ACC112 (cell line): ENCODE data around the gene MUC6.
"Not testable (repeated sequence)": the region's sequence is repeated elsewhere in the genome, so short reads cannot be mapped to it uniquely, and the experiment has no call there.

Experiments
- H2AFZ ChIP-seq: fragments of 200-600 bp; sonication (generic); one replicate; pipeline ENCODE4 v1.6.0; 2017; ENCODE audit warnings: antibody characterized with exemption, low read length; ENCODE audit not compliant: unreplicated experiment
- H3K27ac ChIP-seq: fragments of 200-600 bp; sonication (generic); 2 replicates; pipeline ENCODE4 v1.5.1; 2014; ENCODE audit warnings: low read depth, mild to moderate bottlenecking, antibody characterized with exemption, low read length, moderate library complexity
- H3K27me3 ChIP-seq: fragments of 200-600 bp; sonication (generic); 2 replicates; pipeline ENCODE4 v1.6.1; 2014; ENCODE audit warnings: mild to moderate bottlenecking, antibody characterized with exemption, low read length, moderate library complexity, mixed read lengths; ENCODE audit not compliant: insufficient read depth
- H3K36me3 ChIP-seq: fragments of 200-600 bp; sonication (generic); 2 replicates; pipeline ENCODE4 v1.6.1; 2016; ENCODE audit warnings: mild to moderate bottlenecking, antibody characterized with exemption, low read length, moderate library complexity, mixed read lengths; ENCODE audit not compliant: insufficient read depth
- H3K4me1 ChIP-seq: fragments of 200-600 bp; sonication (generic); one replicate; pipeline ENCODE4 v1.6.1; 2016; ENCODE audit warnings: low read length, mixed read lengths; ENCODE audit not compliant: insufficient read depth, unreplicated experiment, control insufficient read depth
- H3K4me3 ChIP-seq: fragments of 200-600 bp; sonication (generic); 2 replicates; pipeline ENCODE4 v1.5.1; 2014; ENCODE audit warnings: mild to moderate bottlenecking, low read depth, low read length
- H3K79me2 ChIP-seq: fragments of 200-600 bp; sonication (generic); one replicate; pipeline ENCODE4 v1.6.0; 2016; ENCODE audit warnings: low read length; ENCODE audit not compliant: control insufficient read depth, unreplicated experiment, insufficient read depth

Gene MUC6

DNA sequence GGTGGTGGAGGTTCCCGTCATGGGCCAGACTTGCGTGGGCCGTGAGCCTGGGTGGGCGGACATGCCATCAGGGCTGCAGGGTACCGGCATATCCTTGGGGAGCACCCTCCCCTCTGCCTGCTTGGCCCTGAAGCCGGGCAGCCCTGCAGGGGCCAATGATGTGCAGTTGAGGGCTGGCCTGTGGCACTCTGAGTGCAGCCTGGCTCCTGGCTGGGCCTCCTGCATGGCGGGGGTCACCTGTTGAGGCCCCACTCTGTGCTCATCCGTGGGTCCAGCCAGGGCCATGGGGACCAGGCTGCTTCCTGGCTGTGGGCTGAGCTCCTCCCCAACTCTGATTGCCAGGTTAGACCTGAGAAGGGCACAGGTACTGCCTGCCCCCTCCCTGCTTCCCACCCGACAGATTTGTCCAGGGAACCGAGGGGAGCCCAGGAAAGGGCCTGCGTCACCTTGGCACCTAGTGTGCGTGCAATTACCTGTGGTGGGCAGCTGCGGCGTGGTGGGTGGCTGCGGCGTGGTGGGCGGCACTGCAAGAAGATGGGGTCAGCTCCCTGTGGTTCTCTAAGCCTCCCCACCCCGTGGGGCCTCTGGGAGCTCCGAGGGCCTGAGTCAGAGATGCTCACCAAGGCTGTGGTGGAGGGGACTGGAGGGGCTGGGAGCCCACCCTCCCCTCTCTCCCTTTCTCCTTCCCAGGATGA lies 16.2 kb downstream of the MUC6 start:
- no peak overlapping the region for H3K4me3 ChIP-seq
- no peak overlapping the region for H2AFZ ChIP-seq
- no peaks in the 10 kb centered on the region for H3K79me2 ChIP-seq
- no peaks in the 10 kb centered on the region for H3K4me1 ChIP-seq
- H3K27me3 ChIP-seq = no peaks in the 10 kb centered on the region
- no peak overlapping the region for H3K27ac ChIP-seq
- no peaks in the 10 kb centered on the region for H3K36me3 ChIP-seq

DNA sequence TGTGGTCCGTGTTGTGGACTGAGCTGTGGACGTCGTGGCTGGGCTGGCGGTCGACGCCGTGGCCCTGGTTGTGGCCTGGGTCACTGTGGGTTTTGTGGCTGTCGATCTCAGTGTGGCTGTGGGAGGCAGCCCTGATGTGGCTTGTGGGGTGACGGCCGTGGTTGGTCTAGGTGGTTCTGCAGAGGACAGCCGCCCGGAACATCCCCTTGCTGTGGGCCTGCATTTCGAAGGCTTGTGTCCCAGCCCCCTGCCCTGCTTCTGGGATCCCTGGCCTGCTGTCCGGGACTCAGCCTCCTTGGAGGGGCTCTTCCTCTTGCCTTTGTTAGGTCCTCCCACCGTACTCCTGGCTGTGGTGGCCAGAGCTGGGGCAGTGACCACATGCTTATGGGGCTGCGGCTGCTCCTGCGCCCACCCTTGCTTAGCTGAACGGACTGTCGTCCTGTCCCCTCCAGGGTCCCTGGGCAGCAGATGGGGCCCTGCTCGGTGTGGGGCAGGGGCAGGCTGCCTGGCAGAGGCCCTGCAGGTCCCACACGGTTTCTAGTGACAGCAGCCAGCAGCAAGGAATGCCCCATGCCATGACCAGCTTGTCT lies 17.1 kb downstream of the MUC6 start:
- Histone ChIP-seq H2AFZ (no peak overlapping the region), H3K27me3 (no peaks in the 10 kb centered on the region), H3K27ac (no peak overlapping the region), H3K4me1 (no peaks in the 10 kb centered on the region), H3K79me2 (no peaks in the 10 kb centered on the region), H3K4me3 (no peak overlapping the region), H3K36me3 (no peaks in the 10 kb centered on the region)

DNA sequence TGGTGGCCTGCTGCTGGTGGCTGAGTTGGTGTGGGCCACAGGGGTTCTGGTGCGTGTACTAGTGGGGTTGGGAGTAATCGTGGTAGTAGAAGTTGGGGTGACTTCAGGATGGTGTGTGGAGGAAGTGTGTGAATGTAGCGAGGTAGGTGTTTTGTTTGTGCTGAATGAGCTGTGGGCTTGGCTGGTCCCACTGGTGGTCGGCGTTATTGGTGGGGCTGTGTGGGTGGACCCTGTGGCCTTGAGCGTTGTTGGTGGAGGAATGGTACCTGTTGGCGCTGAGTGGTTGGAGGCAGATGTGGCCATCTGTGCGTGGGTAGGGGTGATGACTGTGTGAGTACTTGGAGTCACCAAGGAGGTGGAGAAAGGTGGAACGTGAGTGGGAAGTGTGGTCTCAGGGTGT lies 18.4 kb downstream of the MUC6 start:
- H2AFZ ChIP-seq = no peak overlapping the region
- H3K27me3 ChIP-seq = no peaks in the 10 kb centered on the region
- no peaks in the 10 kb centered on the region for H3K36me3 ChIP-seq
- H3K4me1 ChIP-seq = no peaks in the 10 kb centered on the region
- H3K4me3 ChIP-seq = no peak overlapping the region
- H3K79me2 ChIP-seq = no peaks in the 10 kb centered on the region
- H3K27ac ChIP-seq = no peak overlapping the region

DNA sequence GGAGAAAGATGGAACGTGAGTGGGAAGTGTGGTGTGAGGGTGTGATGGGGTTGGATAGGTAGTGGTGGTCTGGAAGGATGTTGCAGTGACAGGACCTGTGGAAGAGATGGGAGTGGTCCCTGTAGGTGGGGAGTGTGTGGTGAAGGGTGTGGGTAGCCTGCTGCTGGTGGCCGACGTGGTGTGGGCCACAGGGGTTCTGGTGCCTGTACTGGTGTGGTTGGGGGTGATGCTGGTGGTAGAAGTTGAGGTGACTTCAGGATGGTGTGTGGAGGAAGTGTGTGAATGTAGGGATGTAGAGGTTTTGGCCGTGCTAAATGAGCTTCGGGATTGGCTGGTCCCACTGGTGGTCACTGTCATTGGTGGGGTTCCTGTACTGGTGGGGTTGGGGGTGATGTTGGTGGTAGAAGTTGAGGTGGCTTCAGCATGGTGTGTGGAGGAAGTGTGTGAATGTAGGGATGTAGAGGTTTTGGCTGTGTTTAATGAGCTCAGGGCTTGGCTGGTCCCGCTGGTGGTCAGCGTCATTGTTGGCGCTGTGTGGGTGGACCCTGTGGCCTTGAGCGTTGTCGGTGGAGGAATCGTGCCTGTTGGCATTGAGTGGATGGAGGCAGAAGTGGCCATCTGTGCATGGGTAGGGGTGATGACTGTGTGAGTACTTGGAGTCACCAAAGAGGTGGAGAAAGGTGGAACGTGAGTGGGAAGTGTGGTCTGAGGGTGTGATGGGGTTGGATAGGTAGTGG lies 19.1 kb downstream of the MUC6 start:
- no peak overlapping the region for H3K27ac ChIP-seq
- H3K36me3 ChIP-seq = no peaks in the 10 kb centered on the region; the same call in 1 of the 2 replicates
- no peaks in the 10 kb centered on the region for H3K27me3 ChIP-seq
- H3K4me1 ChIP-seq = no peaks in the 10 kb centered on the region
- no peaks in the 10 kb centered on the region for H3K79me2 ChIP-seq
- no peak overlapping the region for H2AFZ ChIP-seq
- no peak overlapping the region for H3K4me3 ChIP-seq

DNA sequence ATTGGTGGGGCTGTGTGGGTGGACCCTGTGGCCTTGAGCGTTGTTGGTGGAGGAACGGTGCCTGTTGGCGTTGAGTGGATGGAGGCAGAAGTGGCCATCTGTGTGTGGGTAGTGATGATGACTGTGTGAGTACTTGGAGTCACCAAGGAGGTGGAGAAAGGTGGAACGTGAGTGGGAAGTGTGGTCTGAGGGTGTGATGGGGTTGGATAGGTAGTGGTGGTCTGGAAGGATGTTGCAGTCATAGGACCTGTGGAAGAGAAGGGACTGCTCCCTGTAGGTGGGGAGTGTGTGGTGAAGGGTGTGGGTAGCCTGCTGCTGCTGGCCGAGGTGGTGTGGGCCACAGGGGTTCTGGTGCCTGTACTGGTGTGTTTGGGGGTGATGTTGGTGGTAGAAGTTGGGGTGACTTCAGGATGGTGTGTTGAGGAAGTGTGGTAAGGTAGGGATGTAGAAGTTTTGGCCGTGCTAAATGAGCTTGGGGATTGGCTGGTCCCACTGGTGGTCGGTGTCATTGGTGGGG lies 19.9 kb downstream of the MUC6 start:
- H3K27ac ChIP-seq, H3K36me3 ChIP-seq, H3K4me1 ChIP-seq, H3K79me2 ChIP-seq, H2AFZ ChIP-seq, H3K27me3 ChIP-seq, H3K4me3 ChIP-seq: not testable (repeated sequence)

DNA sequence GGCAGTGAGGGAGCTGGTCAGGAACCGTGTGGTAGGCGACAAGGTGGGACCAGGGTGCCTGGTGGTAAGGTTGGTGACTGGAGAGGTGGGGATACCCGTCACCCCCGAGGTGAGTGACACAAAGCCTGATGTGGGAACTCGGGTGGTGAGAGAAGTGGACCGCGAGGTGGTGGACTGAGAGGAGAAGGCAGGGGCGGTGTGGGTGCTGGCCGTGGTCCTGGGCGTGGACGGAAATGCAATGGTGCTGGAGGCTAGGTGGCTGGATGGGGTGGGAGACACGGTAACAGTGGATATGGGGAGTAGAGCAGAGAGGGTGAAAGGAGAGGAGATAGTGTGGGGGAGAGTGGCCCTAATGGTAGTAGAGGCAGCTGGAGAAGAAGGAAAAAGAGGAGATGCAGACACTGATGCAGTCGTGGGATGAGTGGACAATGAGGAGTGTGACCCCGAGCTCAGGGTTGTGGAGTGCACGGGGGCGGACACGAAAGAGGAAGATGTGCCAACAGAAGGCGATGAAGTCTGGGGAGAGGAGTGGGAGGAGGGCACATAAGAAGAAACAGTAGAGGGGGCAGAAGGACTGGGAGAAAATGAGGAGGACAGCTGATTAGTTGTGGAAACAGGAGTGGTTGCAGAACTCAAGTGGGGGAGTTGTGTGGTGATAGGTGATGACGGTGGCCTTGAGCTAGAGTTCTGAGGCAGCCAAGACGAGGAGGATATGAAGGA lies 20.5 kb downstream of the MUC6 start:
- Histone ChIP-seq H3K4me1 (no peaks in the 10 kb centered on the region), H3K79me2 (no peaks in the 10 kb centered on the region), H3K27me3 (no peaks in the 10 kb centered on the region), H3K4me3 (no peak overlapping the region), H3K27ac (no peak overlapping the region), H3K36me3 (peaks cover 10% of the 10 kb centered on the region; the same call in 1 of the 2 replicates), H2AFZ (no peak overlapping the region)

DNA sequence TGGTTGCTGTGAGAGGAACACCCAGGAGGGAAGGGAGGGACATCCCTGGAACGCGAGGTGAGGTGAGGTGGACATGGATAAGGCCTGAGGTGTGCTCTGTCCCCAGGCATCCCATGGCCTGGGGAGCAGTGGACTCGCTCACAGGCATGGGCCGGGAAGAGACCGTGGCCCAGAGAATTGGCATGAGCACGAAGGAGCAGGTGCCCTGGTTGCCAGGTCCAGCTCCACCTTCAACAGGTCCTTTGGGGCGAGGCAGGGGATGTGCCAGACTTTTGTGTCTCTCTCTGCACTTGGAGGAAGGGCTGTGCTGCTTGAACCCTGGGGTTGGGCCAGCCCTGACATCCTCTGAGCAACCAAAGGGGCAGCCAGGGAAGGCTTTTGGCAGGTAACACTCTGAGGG lies 21.5 kb downstream of the MUC6 start:
- H2AFZ ChIP-seq = no peak overlapping the region
- H3K4me1 ChIP-seq = no peaks in the 10 kb centered on the region
- H3K27me3 ChIP-seq = no peaks in the 10 kb centered on the region
- peaks cover 14% of the 10 kb centered on the region; the same call in 1 of the 2 replicates for H3K36me3 ChIP-seq
- no peak overlapping the region for H3K4me3 ChIP-seq
- H3K79me2 ChIP-seq = no peaks in the 10 kb centered on the region
- no peak overlapping the region for H3K27ac ChIP-seq

DNA sequence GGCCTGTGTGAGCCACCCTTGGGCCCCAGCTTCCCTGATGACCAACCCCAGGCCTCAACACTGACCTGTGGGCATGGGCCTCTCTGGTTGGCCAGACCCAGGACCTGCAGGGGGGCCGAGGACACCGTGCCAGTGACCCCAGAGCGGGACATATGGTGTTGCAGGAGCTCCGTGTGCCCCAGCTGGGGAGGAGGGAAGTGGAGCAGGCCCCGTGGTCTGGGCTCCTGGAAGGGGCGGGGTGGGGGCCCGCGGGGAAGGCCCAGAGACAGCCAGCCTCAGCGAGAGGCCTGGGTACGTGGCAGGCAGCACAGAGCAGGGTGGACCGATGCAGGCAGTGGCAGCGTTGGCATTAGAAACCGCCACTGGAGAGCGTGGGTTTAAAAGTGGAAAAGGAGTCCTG lies 22.2 kb downstream of the MUC6 start:
- peaks cover 19% of the 10 kb centered on the region; the same call in 1 of the 2 replicates for H3K36me3 ChIP-seq
- no peak overlapping the region for H3K27ac ChIP-seq
- H3K79me2 ChIP-seq = no peaks in the 10 kb centered on the region
- H3K27me3 ChIP-seq = no peaks in the 10 kb centered on the region
- no peaks in the 10 kb centered on the region for H3K4me1 ChIP-seq
- H2AFZ ChIP-seq = no peak overlapping the region
- no peak overlapping the region for H3K4me3 ChIP-seq

DNA sequence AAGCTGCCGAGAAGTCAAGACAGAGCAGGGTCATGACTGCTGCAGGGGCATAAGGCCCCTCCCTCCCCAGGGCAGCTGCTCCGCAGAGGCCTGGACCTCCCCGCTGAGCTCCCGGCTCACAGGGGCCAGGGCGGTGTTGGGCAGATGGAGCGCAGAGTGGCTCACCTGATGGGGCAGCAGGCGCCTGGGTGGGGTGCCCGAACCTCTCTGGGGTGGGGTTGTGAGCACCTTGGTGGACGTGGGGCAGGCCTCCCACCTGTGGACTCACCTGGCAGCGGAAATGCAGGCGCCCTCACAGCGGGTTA lies 22.9 kb downstream of the MUC6 start:
- Histone ChIP-seq H2AFZ (no peak overlapping the region), H3K4me3 (no peak overlapping the region), H3K79me2 (no peaks in the 10 kb centered on the region), H3K36me3 (peaks cover 19% of the 10 kb centered on the region; the same call in 1 of the 2 replicates), H3K27me3 (no peaks in the 10 kb centered on the region), H3K4me1 (no peaks in the 10 kb centered on the region), H3K27ac (no peak overlapping the region)

DNA sequence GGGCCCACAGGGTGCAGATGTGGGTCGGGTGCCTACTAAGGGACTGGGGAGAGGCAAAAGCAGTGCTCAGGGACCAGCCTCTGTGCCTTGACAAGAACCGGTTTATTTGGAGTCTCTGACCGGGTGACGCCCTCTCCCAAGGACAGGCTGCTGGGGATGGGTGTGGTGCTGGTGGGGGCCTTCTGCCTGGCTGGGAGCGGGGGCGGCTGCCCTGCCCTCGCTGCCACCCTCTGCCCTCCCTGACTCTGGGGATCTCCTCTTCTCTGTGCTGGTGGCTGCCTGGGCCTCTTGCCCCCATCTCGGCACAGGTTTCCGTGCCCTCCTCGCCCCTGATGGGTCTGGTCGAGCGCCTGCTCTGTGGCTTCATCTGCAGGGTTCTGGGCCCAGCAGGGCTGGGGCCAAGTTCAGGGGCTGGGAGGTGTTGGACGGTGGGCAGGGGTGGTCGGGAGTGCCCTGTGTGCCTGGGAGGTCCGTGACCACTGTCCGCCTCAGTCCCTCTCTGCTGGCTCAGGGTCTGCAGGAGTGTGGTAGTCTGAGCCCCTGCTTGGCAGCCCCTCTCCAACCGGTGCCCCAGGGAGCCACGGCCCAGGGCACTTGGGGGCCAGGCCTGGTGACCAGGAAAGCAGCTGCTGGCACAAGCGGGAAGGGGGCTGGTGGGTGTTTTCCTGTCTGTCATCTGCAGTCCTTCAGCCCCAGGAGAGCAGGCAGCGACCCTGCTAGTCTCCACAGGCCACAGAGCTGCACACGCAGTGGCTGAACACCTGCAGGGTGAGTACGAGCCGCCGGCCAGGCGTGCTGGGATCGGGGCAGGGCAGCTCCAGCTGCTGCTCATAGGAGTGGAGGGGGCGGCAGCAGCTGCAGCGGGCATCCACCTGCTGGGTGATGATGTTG lies 23.5 kb downstream of the MUC6 start:
- H3K4me3 ChIP-seq = no peak overlapping the region
- no peaks in the 10 kb centered on the region for H3K4me1 ChIP-seq
- H3K79me2 ChIP-seq = no peaks in the 10 kb centered on the region
- no peak overlapping the region for H3K27ac ChIP-seq
- H2AFZ ChIP-seq = no peak overlapping the region
- H3K36me3 ChIP-seq = peaks cover 19% of the 10 kb centered on the region; the same call in 1 of the 2 replicates
- no peaks in the 10 kb centered on the region for H3K27me3 ChIP-seq
